SU-DHL-6 (cell line): ENCODE measurements around the gene HAT1.

Experiments
- H2AFZ ChIP-seq: fragments of 200-600 bp; sonication (generic); 2 replicates; pipeline ENCODE4 v1.6.1; 2014; ENCODE audit warnings: low read depth, mild to moderate bottlenecking, moderate library complexity, mixed read lengths, antibody characterized with exemption, low read length; ENCODE audit not compliant: severe bottlenecking
- H3F3A ChIP-seq: fragments of 200-600 bp; shearing (Covaris generic); 2 replicates; pipeline ENCODE4 v1.6.0; 2016; ENCODE audit warnings: antibody characterized with exemption, mild to moderate bottlenecking; ENCODE audit not compliant: insufficient read depth
- H3K27ac ChIP-seq: fragments of 200-600 bp; sonication (generic); 2 replicates; pipeline ENCODE4 v1.5.1; 2016; ENCODE audit warnings: low read depth, mild to moderate bottlenecking, low read length, moderate library complexity, mixed read lengths
- H3K27me3 ChIP-seq: fragments of 200-600 bp; sonication (generic), shearing (Covaris generic); 2 replicates; pipeline ENCODE4 v1.6.0; 2014; ENCODE audit warnings: mild to moderate bottlenecking, low read length
- H3K36me3 ChIP-seq: fragments of 200-600 bp; sonication (generic); 2 replicates; pipeline ENCODE4 v1.6.1; 2014; ENCODE audit warnings: mild to moderate bottlenecking, low read length, mixed read lengths
- H3K4me2 ChIP-seq: fragments of 300-600, 200-600 bp; shearing (Covaris generic), sonication (generic); 2 replicates; pipeline ENCODE4 v1.6.0; 2014; ENCODE audit warnings: low read length, low read depth, mild to moderate bottlenecking; ENCODE audit not compliant: poor library complexity, severe bottlenecking
- H3K4me3 ChIP-seq: fragments of 200-600 bp; sonication (generic); 2 replicates; pipeline ENCODE4 v1.5.1; 2014; ENCODE audit warnings: antibody characterized with exemption, low read length, mild to moderate bottlenecking, mixed read lengths; ENCODE audit not compliant: insufficient read depth, poor library complexity, severe bottlenecking
- H3K79me2 ChIP-seq: fragments of 200-600 bp; sonication (generic); 2 replicates; pipeline ENCODE4 v1.6.1; 2014; ENCODE audit warnings: mild to moderate bottlenecking, low read length, moderate library complexity; ENCODE audit not compliant: insufficient read depth
- H3K9ac ChIP-seq: fragments of 200-600 bp; sonication (generic); 2 replicates; pipeline ENCODE4 v1.7.0; 2014; ENCODE audit warnings: mild to moderate bottlenecking, low read length
- H3K9me2 ChIP-seq: fragments of 200-600 bp; sonication (generic); replicated peaks from 2 replicates; pipeline ENCODE4 v1.6.1; 2014; ENCODE audit warnings: low read length; ENCODE audit not compliant: insufficient read depth
- H3K9me3 ChIP-seq: fragments of 200-600 bp; sonication (generic); 2 replicates; pipeline ENCODE4 v1.6.1; 2014; ENCODE audit warnings: low read length, mixed read lengths; ENCODE audit not compliant: insufficient read depth
- H4K20me1 ChIP-seq: fragments of 200-600 bp; sonication (generic); 2 replicates; pipeline ENCODE4 v1.6.1; 2014; ENCODE audit warnings: low read depth, mild to moderate bottlenecking, antibody characterized with exemption, low read length, moderate library complexity, mixed read lengths
- CTCF ChIP-seq: fragments of 200-600 bp; sonication (generic); IDR thresholded peaks from one replicate; pipeline ENCODE4 v1.5.1; 2017; ENCODE audit warnings: antibody characterized with exemption, mild to moderate bottlenecking, low read length, moderate library complexity; ENCODE audit not compliant: insufficient read depth, poor library complexity, severe bottlenecking
- EZH2phosphoT487 ChIP-seq: fragments of 200-600 bp; sonication (generic), shearing (Covaris generic); conservative IDR thresholded peaks from 2 replicates; pipeline ENCODE4 v1.6.1; 2018; ENCODE audit warnings: mild to moderate bottlenecking, antibody characterized with exemption, low read length, moderate library complexity, mixed read lengths

The HAT1 gene

GRCh38 chr2:171919453-171919852 is 2.8 kb upstream of the HAT1 start:
- Histone ChIP-seq H4K20me1 (no peaks in the 10 kb centered on the region), H3K79me2 (peaks cover 20% of the 10 kb centered on the region), H3K9me2 (no peaks in the 10 kb centered on the region), H3K27me3 (no peaks in the 10 kb centered on the region), H3K9me3 (no peaks in the 10 kb centered on the region), H2AFZ (no peak overlapping the region), H3K36me3 (peaks cover under 1% of the 10 kb centered on the region; the same call in 1 of the 2 replicates), H3F3A (no peaks in the 10 kb centered on the region), H3K4me3 (no peak overlapping the region), H3K9ac (no peak overlapping the region), H3K27ac (no peak overlapping the region), H3K4me2 (no peak overlapping the region)
- TF ChIP-seq CTCF (no peak), EZH2phosphoT487 (no peak)

GRCh38 chr2:171921970-171922229 is 361 bp upstream of the HAT1 start:
- H3K27ac ChIP-seq: peak overlapping the region; percentile 35; the same call in 1 of the 2 replicates
- H3F3A ChIP-seq: no peaks in the 10 kb centered on the region
- peak overlapping the region; percentile 83 for H3K4me2 ChIP-seq
- no peaks in the 10 kb centered on the region for H3K9me2 ChIP-seq
- H3K4me3 ChIP-seq: peak overlapping the region; percentile 49
- H3K36me3 ChIP-seq: peaks cover 13% of the 10 kb centered on the region; the same call in 1 of the 2 replicates
- H3K9ac ChIP-seq: peak overlapping the region; percentile 87
- H3K27me3 ChIP-seq: no peaks in the 10 kb centered on the region
- H3K79me2 ChIP-seq: peaks cover 41% of the 10 kb centered on the region
- TF ChIP-seq EZH2phosphoT487: no peak
- H2AFZ ChIP-seq: peak overlapping the region; percentile 93
- no peaks in the 10 kb centered on the region for H3K9me3 ChIP-seq
- no peaks in the 10 kb centered on the region for H4K20me1 ChIP-seq

GRCh38 chr2:171923206-171923605 is 945 bp downstream of the HAT1 start:
- 0 out of 2 replicates have a peak overlapping the region, but pooled peaks have one; percentile 49 for H3K27ac ChIP-seq
- no peak overlapping the region for H2AFZ ChIP-seq

More at GRCh38 chr2:171923206-171923605, 945 bp downstream of the HAT1 start:
- no peaks in the 10 kb centered on the region for H3K9me2 ChIP-seq
- peak overlapping the region; percentile 97 for H3K4me3 ChIP-seq
- H3K27me3 ChIP-seq: no peaks in the 10 kb centered on the region
- no peaks in the 10 kb centered on the region for H3K9me3 ChIP-seq
- H3K9ac ChIP-seq: peak overlapping the region; percentile 87
- peaks cover 55% of the 10 kb centered on the region for H3K79me2 ChIP-seq
- peak overlapping the region; percentile 85 for H3K4me2 ChIP-seq
- no peak for TF ChIP-seq CTCF
- no peak for TF ChIP-seq EZH2phosphoT487
- H4K20me1 ChIP-seq: no peaks in the 10 kb centered on the region
- H3K36me3 ChIP-seq: peaks cover 17% of the 10 kb centered on the region
- H3F3A ChIP-seq: no peaks in the 10 kb centered on the region
